ENCODE measurements around the gene RHOA.
A peak's percentile ranks its signal among the peaks of the same experiment; 100 is the strongest.
"Not testable (repeated sequence)": the region's sequence is repeated elsewhere in the genome, so short reads cannot be mapped to it uniquely, and the experiment has no call there.

RHOA gene

DNA sequence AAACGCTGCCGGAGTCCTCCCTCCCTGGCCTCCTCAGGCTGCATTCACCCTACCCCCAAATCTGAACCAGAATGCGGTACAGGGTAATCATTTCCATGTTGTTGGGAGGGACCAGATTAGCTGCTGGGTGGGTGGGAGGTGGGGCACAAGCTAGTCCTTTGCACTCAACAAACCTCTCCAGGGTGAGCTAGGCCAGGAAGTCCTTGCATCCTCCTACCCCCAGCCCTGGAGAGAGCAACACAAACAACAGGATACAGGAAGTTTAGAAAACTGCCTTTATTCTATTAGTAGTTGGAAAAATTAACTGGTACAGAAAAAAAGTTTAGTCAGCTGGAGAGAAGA is 52.9 kb downstream of the RHOA start:
- DNase-seq (ENCODE audit: low spot score), result no peak

DNA sequence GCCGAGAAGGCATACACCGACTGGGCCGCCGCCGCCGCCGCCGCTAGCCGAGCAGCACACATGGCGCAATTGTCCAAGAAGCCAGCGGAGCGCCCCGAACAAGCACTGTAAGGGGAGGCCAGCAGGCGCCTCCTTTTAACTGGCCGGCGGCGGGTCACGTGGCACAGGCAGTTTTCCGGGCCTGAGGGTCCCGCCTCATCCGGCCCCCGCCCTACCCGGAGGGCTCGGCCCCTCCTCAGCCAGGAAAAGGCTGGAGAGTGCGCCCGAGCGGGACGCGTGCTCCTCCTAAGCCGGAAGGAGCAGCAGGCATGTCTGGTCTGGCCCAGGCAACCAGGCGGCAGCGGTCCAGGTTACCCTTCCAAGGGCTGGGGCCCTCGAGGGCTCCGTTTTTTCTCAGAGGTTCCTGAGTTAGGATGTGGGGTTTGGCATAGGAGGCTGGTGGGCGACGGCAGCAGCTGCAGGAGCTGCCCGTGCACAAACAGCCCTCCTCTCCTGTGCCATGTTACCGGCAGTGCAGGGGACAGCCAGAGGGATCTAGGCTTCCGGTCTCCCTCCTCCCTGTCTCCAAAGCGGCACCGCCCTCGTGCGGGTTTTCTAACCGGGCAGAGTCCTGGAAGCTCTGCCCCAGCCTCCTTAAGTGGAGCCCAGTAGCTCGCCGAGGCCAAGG is 53.4 kb downstream of the RHOA start, which contains the start of gene GPX1:
Gene GPX1 (minus strand): TSS at position 137 of the 667 bp plus-strand sequence. CDS start 75 bp downstream, at position 62.
- DNase-seq (ENCODE audit: low spot score) (peak; percentile 98), ATAC-seq (ENCODE audit: low read depth) (peak; percentile 90)
- H3K36me3 ChIP-seq (ENCODE audit: low read depth), result peaks cover 74% of the 10 kb centered on the region
- H3K27ac ChIP-seq (ENCODE audit: poor library complexity, severe bottlenecking), result peak within 1 kb of the TSS; percentile 96
- H3K4me1 ChIP-seq (ENCODE audit: insufficient read depth, poor library complexity, severe bottlenecking), result peaks cover 17% of the 10 kb centered on the region
- peak within 1 kb of the TSS; percentile 65 for H3K4me3 ChIP-seq (ENCODE audit: severe bottlenecking)
- TF ChIP-seq, protein P1, sequence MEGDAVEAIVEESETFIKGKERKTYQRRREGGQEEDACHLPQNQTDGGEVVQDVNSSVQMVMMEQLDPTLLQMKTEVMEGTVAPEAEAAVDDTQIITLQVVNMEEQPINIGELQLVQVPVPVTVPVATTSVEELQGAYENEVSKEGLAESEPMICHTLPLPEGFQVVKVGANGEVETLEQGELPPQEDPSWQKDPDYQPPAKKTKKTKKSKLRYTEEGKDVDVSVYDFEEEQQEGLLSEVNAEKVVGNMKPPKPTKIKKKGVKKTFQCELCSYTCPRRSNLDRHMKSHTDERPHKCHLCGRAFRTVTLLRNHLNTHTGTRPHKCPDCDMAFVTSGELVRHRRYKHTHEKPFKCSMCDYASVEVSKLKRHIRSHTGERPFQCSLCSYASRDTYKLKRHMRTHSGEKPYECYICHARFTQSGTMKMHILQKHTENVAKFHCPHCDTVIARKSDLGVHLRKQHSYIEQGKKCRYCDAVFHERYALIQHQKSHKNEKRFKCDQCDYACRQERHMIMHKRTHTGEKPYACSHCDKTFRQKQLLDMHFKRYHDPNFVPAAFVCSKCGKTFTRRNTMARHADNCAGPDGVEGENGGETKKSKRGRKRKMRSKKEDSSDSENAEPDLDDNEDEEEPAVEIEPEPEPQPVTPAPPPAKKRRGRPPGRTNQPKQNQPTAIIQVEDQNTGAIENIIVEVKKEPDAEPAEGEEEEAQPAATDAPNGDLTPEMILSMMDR (IDR thresholded peaks at IDR 0.05; ENCODE audit: poor library complexity, severe bottlenecking), result no peak
- no peaks in the 10 kb centered on the region for H3K27me3 ChIP-seq (ENCODE audit: insufficient read depth, poor library complexity, severe bottlenecking)
- H3K9me3 ChIP-seq (ENCODE audit: severe bottlenecking), result no peaks in the 10 kb centered on the region

More for the DNA sequence above, 52.9 kb downstream of the RHOA start:
- Histone ChIP-seq H3K36me3 (ENCODE audit: low read depth) (peaks cover 79% of the 10 kb centered on the region), H3K4me3 (ENCODE audit: severe bottlenecking) (peak overlapping the region; percentile 65), H3K27me3 (ENCODE audit: insufficient read depth, poor library complexity, severe bottlenecking) (no peaks in the 10 kb centered on the region), H3K9me3 (ENCODE audit: severe bottlenecking) (no peaks in the 10 kb centered on the region), H3K27ac (ENCODE audit: poor library complexity, severe bottlenecking) (peak overlapping the region; percentile 96), H3K4me1 (ENCODE audit: insufficient read depth, poor library complexity, severe bottlenecking) (peaks cover 17% of the 10 kb centered on the region)
- TF ChIP-seq, protein P1 (IDR thresholded peaks at IDR 0.05; ENCODE audit: poor library complexity, severe bottlenecking), result no peak
- ATAC-seq (ENCODE audit: low read depth), result peak; percentile 8

DNA sequence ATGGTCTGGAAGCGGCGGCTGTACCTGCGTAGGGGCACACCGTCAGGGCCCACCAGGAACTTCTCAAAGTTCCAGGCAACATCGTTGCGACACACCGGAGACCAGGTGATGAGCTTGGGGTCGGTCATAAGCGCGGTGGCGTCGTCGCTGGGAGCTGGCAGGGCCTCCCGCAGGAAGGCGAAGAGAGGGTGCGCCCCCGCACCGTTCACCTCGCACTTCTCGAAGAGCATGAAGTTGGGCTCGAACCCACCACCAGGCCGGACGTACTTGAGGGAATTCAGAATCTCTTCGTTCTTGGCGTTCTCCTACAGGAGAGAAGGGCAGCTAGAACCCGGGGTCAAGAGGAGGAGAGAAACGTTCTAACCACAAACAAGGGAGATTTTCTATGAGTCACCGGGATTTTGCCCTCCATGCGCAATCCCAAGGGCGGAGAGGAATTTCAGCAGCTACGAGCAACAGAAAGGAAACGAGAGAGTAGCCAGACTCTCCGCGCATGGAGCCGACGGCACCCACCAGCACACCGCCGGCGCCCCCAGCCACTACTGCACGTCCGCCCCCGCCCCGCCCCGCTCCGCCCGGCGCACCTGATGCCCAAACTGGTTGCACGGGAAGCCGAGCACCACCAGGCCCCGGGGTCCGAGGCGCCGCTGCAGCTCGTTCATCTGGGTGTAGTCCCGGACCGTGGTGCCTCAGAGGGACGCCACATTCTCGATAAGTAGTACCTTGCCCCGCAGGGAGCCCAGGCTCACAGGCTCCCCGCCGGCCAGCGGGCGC is 54.1 kb downstream of the RHOA start:
- H3K27me3 ChIP-seq (ENCODE audit: insufficient read depth, poor library complexity, severe bottlenecking); H3K9me3 ChIP-seq (ENCODE audit: severe bottlenecking): not testable (repeated sequence)
- H3K27ac ChIP-seq (ENCODE audit: poor library complexity, severe bottlenecking), result peak overlapping the region; percentile 96
- DNase-seq (ENCODE audit: low spot score), result peak; percentile 66
- peaks cover 67% of the 10 kb centered on the region for H3K36me3 ChIP-seq (ENCODE audit: low read depth)
- peak overlapping the region; percentile 65 for H3K4me3 ChIP-seq (ENCODE audit: severe bottlenecking)
- ATAC-seq (ENCODE audit: low read depth), result peak; percentile 35
- H3K4me1 ChIP-seq (ENCODE audit: insufficient read depth, poor library complexity, severe bottlenecking), result peaks cover 17% of the 10 kb centered on the region

DNA sequence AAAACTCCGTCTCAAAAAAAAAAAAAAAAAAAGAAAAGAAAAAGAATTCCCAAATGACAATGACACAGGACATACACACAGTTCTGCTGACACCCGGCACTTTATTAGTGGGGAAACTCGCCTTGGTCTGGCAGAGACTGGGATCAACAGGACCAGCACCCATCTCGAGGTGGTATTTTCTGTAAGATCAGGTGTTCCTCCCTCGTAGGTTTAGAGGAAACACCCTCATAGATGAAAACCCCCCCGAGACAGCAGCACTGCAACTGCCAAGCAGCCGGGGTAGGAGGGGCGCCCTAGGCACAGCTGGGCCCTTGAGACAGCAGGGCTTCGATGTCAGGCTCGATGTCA is 54.7 kb downstream of the RHOA start:
- peaks cover 21% of the 10 kb centered on the region for H3K4me1 ChIP-seq (ENCODE audit: insufficient read depth, poor library complexity, severe bottlenecking)
- peaks cover 61% of the 10 kb centered on the region for H3K36me3 ChIP-seq (ENCODE audit: low read depth)
- peak overlapping the region; percentile 96 for H3K27ac ChIP-seq (ENCODE audit: poor library complexity, severe bottlenecking)
- not testable (repeated sequence) for H3K27me3 ChIP-seq (ENCODE audit: insufficient read depth, poor library complexity, severe bottlenecking); DNase-seq (ENCODE audit: low spot score); ATAC-seq (ENCODE audit: low read depth); H3K9me3 ChIP-seq (ENCODE audit: severe bottlenecking)
- H3K4me3 ChIP-seq (ENCODE audit: severe bottlenecking), result peak overlapping the region; percentile 65

DNA sequence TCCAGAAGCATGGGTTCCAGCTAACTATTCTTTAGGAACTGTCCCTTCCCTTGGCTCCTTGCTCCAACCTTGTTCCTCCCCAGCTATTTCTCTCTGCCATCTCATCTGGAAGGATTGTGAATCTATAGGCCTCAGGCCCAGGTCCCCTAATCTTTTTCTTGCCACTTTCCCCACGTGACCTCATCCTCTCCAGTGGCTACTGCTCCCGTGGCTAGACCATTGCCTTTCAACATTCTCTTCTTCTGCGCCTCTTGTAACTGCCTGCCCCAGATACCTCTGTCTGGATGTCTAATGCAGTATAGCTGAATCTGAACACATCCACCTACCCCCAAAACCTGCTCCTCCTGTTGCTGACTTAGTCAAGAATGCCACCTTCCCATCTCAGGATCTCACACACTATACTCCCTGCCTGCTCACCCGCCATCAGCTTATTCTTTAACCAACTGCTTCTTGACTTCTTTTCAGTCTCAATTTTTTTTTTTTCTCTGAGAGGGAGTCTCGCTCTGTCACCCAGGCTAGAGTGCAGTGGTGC is 58.8 kb downstream of the RHOA start:
- Histone ChIP-seq H3K36me3 (ENCODE audit: low read depth) (peaks cover 28% of the 10 kb centered on the region), H3K4me3 (ENCODE audit: severe bottlenecking) (no peak overlapping the region), H3K27me3 (ENCODE audit: insufficient read depth, poor library complexity, severe bottlenecking) (no peaks in the 10 kb centered on the region), H3K4me1 (ENCODE audit: insufficient read depth, poor library complexity, severe bottlenecking) (peaks cover 21% of the 10 kb centered on the region), H3K9me3 (ENCODE audit: severe bottlenecking) (no peaks in the 10 kb centered on the region), H3K27ac (ENCODE audit: poor library complexity, severe bottlenecking) (peak overlapping the region; percentile 87)
- TF ChIP-seq, protein P1 (IDR thresholded peaks at IDR 0.05; ENCODE audit: poor library complexity, severe bottlenecking), result no peak
- DNase-seq (ENCODE audit: low spot score) (no peak), ATAC-seq (ENCODE audit: low read depth) (no peak)
